Activated B cell treated with CpG ODN at 0.5 μM for 24 hours (primary cell): ENCODE results near the gene SLC12A9. TPM values are rescaled to one million over a fixed set of nuclear protein-coding genes. Genes with fewer than 3 reads are reported as not detected.

Experiments
- ATAC-seq: fragments of 200-7000 bp; cut with Tn5 transposase; one replicate; pipeline ENCODE4 v1.10.0; 2021; ENCODE audit warnings: low read depth, mild to moderate bottlenecking, moderate library complexity
- CTCF ChIA-PET: fragments of 350-600 bp; sonication (Branson Sonifier 250); formaldehyde crosslinking; loops from one replicate; lab custom pipeline; 2021; ENCODE audit warnings: antibody characterized with exemption; lab: Charles Lee
- POLR2A ChIA-PET: fragments of 350-600 bp; sonication (Branson Sonifier 250); formaldehyde crosslinking; loops from one replicate; lab custom pipeline; 2021; ENCODE audit warnings: antibody characterized with exemption; lab: Charles Lee
- DNase-seq: peaks from one replicate; pipeline ENCODE4 v3.0.0; 2022
- H3K27ac Mint-ChIP-seq: one replicate; pipeline ENCODE4 v1.8.0; 2020; ENCODE audit warnings: mixed read lengths
- H3K27me3 Mint-ChIP-seq: one replicate; pipeline ENCODE4 v1.8.0; 2021; ENCODE audit warnings: mixed read lengths
- H3K36me3 Mint-ChIP-seq: one replicate; pipeline ENCODE4 v1.8.0; 2021; ENCODE audit warnings: low read depth, mixed read lengths
- H3K4me1 Mint-ChIP-seq: one replicate; pipeline ENCODE4 v1.8.0; 2021; ENCODE audit warnings: mixed read lengths
- H3K4me3 Mint-ChIP-seq: one replicate; pipeline ENCODE4 v1.8.0; 2020; ENCODE audit warnings: mild to moderate bottlenecking, mixed read lengths
- H3K9me3 Mint-ChIP-seq: one replicate; pipeline ENCODE4 v1.8.0; 2020; ENCODE audit warnings: mixed read lengths
- intact Hi-C: fragments of 100-400 bp; cut with micrococcal nuclease; formaldehyde crosslinking; loops from one replicate; pipeline ENCODE4 v1.15.1; 2024
- total RNA-seq: library from RNA; stranded (reverse); gene quantifications from 2 replicates; pipeline ENCODE4 v1.2.3, GENCODE V29; 2022
- TF ChIP-seq, protein P1 (sequence below): fragments of 200-600 bp; IDR thresholded peaks from one replicate; pipeline ENCODE4 v1.8.0; 2022; ENCODE audit warnings: antibody characterized with exemption, mild to moderate bottlenecking

The SLC12A9 gene
- total RNA-seq, 1 donor from 2014 or later = 48.9 TPM

DNA sequence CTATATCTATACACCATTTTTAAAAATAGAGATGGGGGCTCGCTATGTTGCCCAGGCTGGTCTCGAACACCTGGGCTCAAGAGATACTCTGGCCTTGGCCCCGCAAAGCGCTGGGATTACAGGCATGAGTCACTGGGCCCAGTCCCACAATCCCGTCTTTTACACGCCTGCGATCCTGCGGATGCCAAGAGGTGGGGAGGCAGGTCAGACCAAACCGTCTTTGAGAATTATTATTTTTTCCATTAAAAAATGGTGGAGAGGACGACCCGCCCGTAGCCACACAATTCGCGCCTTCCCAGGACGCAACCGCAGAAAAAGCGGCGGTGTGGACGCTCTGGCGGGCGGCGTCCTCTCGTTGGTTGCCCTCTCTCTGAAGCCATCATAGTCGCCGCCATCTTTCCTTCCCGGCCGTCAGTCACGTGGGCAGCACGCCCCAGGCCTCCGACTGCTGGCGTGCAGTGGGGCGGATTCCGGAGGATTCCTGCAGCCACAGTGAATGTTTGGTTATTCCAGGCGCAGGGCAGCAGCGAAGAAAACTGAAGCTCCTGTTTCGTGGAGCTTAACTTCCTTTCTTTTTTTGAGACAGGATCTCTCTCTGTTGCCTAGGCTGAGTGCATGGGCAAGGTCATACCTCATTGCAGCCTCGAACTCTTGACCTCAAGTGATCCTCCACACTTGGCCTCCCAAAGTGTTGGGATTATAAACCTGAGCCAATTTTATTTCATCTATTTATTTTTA, 15.2 kb upstream of the SLC12A9 start:
- TF ChIP-seq, protein P1, sequence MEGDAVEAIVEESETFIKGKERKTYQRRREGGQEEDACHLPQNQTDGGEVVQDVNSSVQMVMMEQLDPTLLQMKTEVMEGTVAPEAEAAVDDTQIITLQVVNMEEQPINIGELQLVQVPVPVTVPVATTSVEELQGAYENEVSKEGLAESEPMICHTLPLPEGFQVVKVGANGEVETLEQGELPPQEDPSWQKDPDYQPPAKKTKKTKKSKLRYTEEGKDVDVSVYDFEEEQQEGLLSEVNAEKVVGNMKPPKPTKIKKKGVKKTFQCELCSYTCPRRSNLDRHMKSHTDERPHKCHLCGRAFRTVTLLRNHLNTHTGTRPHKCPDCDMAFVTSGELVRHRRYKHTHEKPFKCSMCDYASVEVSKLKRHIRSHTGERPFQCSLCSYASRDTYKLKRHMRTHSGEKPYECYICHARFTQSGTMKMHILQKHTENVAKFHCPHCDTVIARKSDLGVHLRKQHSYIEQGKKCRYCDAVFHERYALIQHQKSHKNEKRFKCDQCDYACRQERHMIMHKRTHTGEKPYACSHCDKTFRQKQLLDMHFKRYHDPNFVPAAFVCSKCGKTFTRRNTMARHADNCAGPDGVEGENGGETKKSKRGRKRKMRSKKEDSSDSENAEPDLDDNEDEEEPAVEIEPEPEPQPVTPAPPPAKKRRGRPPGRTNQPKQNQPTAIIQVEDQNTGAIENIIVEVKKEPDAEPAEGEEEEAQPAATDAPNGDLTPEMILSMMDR = no peak
- Mint-ChIP-seq H3K27me3 (no peaks in the 10 kb centered on the region), H3K9me3 (no peaks in the 10 kb centered on the region), H3K4me1 (peaks cover 17% of the 10 kb centered on the region), H3K27ac (peak overlapping the region; percentile 85), H3K36me3 (no peaks in the 10 kb centered on the region), H3K4me3 (peak overlapping the region; percentile 89)
- POLR2A ChIA-PET = interaction anchor here (0.6 to 1.9 kb wide), 5 partner anchors 15 to 755 kb away, joined by 3 to 7 read pairs (median 3); partner anchors contain the start of genes FBXO24, LRCH4 and SLC12A9
- intact Hi-C loops = loop anchor here (1.0 kb wide), 2 partner anchors 15 to 34 kb away; partner anchors contain the start of gene SLC12A9
- CTCF ChIA-PET = interaction anchor here (3.1 kb wide), 1 partner anchor 15 kb away, joined by 10 read pairs; the partner anchor contains the start of gene SLC12A9
- ATAC-seq = peak; percentile 97
- peak; percentile 67 for DNase-seq

DNA sequence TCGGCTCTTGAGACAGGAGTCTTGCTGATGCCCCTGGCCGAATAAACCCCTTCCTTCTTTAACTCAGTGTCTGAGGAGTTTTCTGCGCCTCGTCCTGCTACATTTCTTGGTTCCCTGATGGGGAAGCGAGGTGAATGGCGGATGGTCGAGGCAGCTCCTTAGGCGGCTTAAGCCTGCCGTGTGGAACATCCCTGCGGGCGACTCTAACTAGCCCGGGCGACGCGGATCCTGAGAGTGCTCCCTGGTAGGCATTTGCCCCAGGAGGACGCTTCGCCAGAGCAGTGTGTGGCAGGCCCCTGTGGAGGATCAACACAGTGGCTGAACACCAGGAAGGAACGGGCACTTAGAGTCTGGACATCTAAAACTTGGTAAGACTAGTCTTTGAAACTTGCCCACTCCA, 13.2 kb upstream of the SLC12A9 start:
- ChIA-PET CTCF (no interaction called here), POLR2A (interaction anchor here (0.6 kb wide), 1 partner anchor 133 kb away, joined by 3 read pairs; the partner anchor contains the start of gene POP7)
- Mint-ChIP-seq H3K4me1 (peaks cover 17% of the 10 kb centered on the region), H3K4me3 (no peak overlapping the region), H3K36me3 (no peaks in the 10 kb centered on the region), H3K27me3 (no peaks in the 10 kb centered on the region), H3K27ac (no peak overlapping the region), H3K9me3 (no peaks in the 10 kb centered on the region)
- intact Hi-C loops = no loop called here
- DNase-seq = no peak
- TF ChIP-seq, protein P1 = no peak
- no peak for ATAC-seq

DNA sequence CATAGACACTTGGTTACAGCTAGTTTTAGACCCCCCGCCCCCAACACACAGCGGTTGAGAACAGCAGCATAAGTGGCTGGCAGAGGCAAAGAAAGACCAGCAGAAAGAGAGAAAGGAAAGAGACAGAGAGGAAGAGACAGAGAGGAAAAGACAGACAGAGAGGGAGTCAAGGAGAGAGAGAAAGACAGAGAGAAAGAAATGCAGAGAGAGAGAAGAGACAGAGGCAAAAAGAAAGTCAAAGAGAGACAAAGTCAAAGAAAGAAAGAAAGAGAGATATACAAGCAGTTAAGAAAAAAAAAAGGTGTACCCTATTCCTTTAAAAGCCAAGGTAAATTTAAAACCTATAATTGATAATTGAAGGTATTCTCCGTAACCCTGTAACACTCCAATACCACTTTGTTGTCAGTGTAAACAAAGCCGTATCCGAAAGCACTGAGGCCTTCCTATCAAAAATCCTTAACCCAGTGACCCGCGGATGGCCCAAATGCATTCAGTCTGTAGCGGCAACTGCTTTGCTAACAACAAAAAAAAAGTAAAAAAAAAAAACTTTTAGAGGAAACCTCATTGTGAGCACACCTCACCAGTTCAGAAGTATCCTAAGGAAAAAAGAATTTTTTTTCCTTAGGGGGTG, 11.9 kb upstream of the SLC12A9 start:
- TF ChIP-seq, protein P1 = no peak
- ChIA-PET POLR2A (no interaction called here), CTCF (no interaction called here)
- ATAC-seq (no peak), DNase-seq (no peak)
- Mint-ChIP-seq H3K36me3 (no peaks in the 10 kb centered on the region), H3K27me3 (no peaks in the 10 kb centered on the region), H3K27ac (no peak overlapping the region), H3K4me1 (peaks cover 16% of the 10 kb centered on the region), H3K4me3 (no peak overlapping the region), H3K9me3 (no peaks in the 10 kb centered on the region)
- intact Hi-C loops = no loop called here

DNA sequence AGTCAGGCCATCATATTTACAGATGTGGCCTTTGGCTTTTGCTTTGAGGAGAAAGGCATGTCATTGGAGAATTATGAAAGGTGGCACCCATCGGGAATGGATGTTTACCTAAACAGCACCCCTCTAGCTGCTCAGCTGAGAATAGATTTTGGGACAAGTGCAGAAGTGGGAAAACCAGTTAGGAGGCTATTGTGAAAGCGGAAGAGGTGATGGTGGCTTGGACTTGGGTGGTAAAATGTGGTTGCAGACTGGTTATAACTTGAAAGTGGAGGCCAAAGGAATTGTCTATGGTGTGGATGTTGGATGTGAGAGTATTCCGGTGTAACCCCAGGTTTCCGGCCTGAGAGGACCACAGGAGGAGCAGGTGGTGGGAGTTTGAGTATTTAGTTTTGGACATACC, 5.2 kb upstream of the SLC12A9 start:
- no peak for ATAC-seq
- POLR2A ChIA-PET = no interaction called here

More for the DNA sequence above, 5.2 kb upstream of the SLC12A9 start:
- no peak overlapping the region for H3K27ac Mint-ChIP-seq
- CTCF ChIA-PET = interaction anchor here (1.2 kb wide), 1 partner anchor 48 kb away, joined by 4 read pairs; no protein-coding TSS in a partner anchor
- H3K4me3 Mint-ChIP-seq = no peak overlapping the region
- H3K36me3 Mint-ChIP-seq = no peaks in the 10 kb centered on the region
- TF ChIP-seq, protein P1 = no peak
- intact Hi-C loops = no loop called here
- H3K27me3 Mint-ChIP-seq = no peaks in the 10 kb centered on the region
- no peak for DNase-seq
- H3K4me1 Mint-ChIP-seq = peaks cover 5% of the 10 kb centered on the region
- no peaks in the 10 kb centered on the region for H3K9me3 Mint-ChIP-seq
